Endodermal cell (in vitro differentiated cells): ENCODE measurements around the gene DDHD1. TPM values are rescaled to one million over a fixed set of nuclear protein-coding genes. Genes with fewer than 3 reads are reported as not detected.

Experiments
- DNase-seq: peaks from one replicate; pipeline ENCODE4 v3.0.0-alpha.2; 2017
- H3K27ac ChIP-seq: 2 replicates; pipeline ENCODE4 v1.5.1; 2013; ENCODE audit warnings: mild to moderate bottlenecking, low read depth, low read length, moderate library complexity
- H3K27me3 ChIP-seq: 2 replicates; pipeline ENCODE4 v1.6.1; 2013; ENCODE audit warnings: mild to moderate bottlenecking, low read length, moderate library complexity; ENCODE audit not compliant: insufficient read depth, control insufficient read depth, poor library complexity, severe bottlenecking
- H3K36me3 ChIP-seq: 2 replicates; pipeline ENCODE4 v1.7.0; 2013; ENCODE audit warnings: mild to moderate bottlenecking, low read length, moderate library complexity; ENCODE audit not compliant: control insufficient read depth, insufficient read depth
- H3K4me1 ChIP-seq: one replicate; pipeline ENCODE4 v1.7.0; 2013; ENCODE audit warnings: low read length; ENCODE audit not compliant: control insufficient read depth, insufficient read depth
- H3K4me3 ChIP-seq: 2 replicates; pipeline ENCODE4 v1.5.1; 2013; ENCODE audit warnings: mild to moderate bottlenecking, low read length, moderate library complexity
- H3K9ac ChIP-seq: 2 replicates; pipeline ENCODE4 v1.6.1; 2013; ENCODE audit warnings: mild to moderate bottlenecking, low read length, moderate library complexity; ENCODE audit not compliant: poor library complexity, severe bottlenecking; ENCODE audit errors: extremely low read depth
- H3K9me3 ChIP-seq: 2 replicates; pipeline ENCODE4 v1.6.1; 2013; ENCODE audit warnings: mild to moderate bottlenecking, low read length, moderate library complexity; ENCODE audit not compliant: control insufficient read depth
- H3K27ac Mint-ChIP-seq: 2 replicates; pipeline ENCODE4 v1.8.0; 2020; ENCODE audit warnings: mixed read lengths
- H3K27me3 Mint-ChIP-seq: 2 replicates; pipeline ENCODE4 v1.8.0; 2021; ENCODE audit warnings: mild to moderate bottlenecking, mixed read lengths; ENCODE audit not compliant: insufficient read depth
- H3K36me3 Mint-ChIP-seq: 2 replicates; pipeline ENCODE4 v1.8.0; 2020; ENCODE audit warnings: low read depth, mixed read lengths
- H3K4me1 Mint-ChIP-seq: 2 replicates; pipeline ENCODE4 v1.8.0; 2020; ENCODE audit warnings: mixed read lengths
- H3K4me3 Mint-ChIP-seq: 2 replicates; pipeline ENCODE4 v1.8.0; 2020; ENCODE audit warnings: mild to moderate bottlenecking, moderate library complexity, mixed read lengths
- H3K9me3 Mint-ChIP-seq: 2 replicates; pipeline ENCODE4 v1.8.0; 2020; ENCODE audit warnings: mild to moderate bottlenecking, mixed read lengths
- CTCF ChIP-seq: fragments of 200-600 bp; sonication (generic); conservative IDR thresholded peaks from 2 replicates; pipeline ENCODE4 v1.5.0; 2021; ENCODE audit warnings: antibody characterized with exemption, mild to moderate bottlenecking
- WGBS, 2 experiments: methylation state at CpG; one replicate each; pipeline versions ENCODE4 v1.1.5 to v1.1.7; 2013; ENCODE audit warnings: missing lambda C conversion rate in 2 of 2, mixed read lengths in 1 of 2; ENCODE audit not compliant: insufficient coverage in 1 of 2, insufficient read length in 1 of 2; 5-methylcytosine and 5-hydroxymethylcytosine counted together
- total RNA-seq, 2 donors: library from RNA; stranded (reverse); fragmentation: NEBNext Ultra II Directional in 1 of 2; extraction: Animal tissue kit (Norgen Biotek cat#: 25700) in 1 of 2; gene quantifications; 2 replicates in 1 of 2; 3 replicates in 1 of 2; pipeline ENCODE4 v1.2.1, GENCODE V29; 2021

DDHD1 gene
- total RNA-seq, 2 donors from 2014 or later, result 26.2 to 27.1 TPM

DNA sequence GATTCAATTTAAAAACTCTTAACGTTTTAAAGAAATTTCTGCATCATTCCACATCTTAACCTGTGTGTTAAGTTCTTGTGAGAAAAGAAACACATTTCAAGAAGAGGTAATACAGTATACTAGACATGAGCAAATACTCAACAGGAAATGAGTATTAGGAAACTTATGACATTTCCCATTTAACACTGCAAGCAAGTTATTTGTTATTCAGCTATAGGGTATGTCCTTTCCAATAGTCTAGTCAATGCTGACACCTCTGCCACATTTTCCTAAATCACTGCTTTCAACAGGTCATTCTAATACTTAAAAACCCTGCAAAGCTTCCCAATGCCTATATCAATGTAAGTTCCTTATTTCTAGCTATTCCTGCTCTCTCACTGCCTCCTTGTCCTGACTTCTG, 93.1 kb downstream of the DDHD1 start:
- Histone ChIP-seq H3K27me3 (no peaks in the 10 kb centered on the region), H3K4me3 (no peak overlapping the region), H3K9ac (no peak overlapping the region), H3K27ac (no peak overlapping the region), H3K9me3 (no peaks in the 10 kb centered on the region), H3K4me1 (no peaks in the 10 kb centered on the region), H3K36me3 (peaks cover 57% of the 10 kb centered on the region)
- DNase-seq, result no peak
- no peak overlapping the region for H3K4me3 Mint-ChIP-seq
- H3K27ac Mint-ChIP-seq, result no peak overlapping the region
- peaks cover 12% of the 10 kb centered on the region for H3K36me3 Mint-ChIP-seq
- 88% methylated on average over 1 of the region's 1 CpG; no CpG with 5 or more reads in 1 of the 2 experiments for WGBS, 2 experiments
- H3K27me3 Mint-ChIP-seq, result no peaks in the 10 kb centered on the region
- H3K4me1 Mint-ChIP-seq, result no peaks in the 10 kb centered on the region
- no peak for TF ChIP-seq CTCF
- no peaks in the 10 kb centered on the region for H3K9me3 Mint-ChIP-seq

- Mint-ChIP-seq H3K27ac (no peak overlapping the region), H3K4me3 (no peak overlapping the region), H3K4me1 (no peaks in the 10 kb centered on the region), H3K36me3 (peaks cover 10% of the 10 kb centered on the region), H3K27me3 (no peaks in the 10 kb centered on the region), H3K9me3 (no peaks in the 10 kb centered on the region)
- Histone ChIP-seq H3K4me3 (no peak overlapping the region), H3K9me3 (no peaks in the 10 kb centered on the region), H3K9ac (no peak overlapping the region), H3K4me1 (no peaks in the 10 kb centered on the region), H3K27ac (no peak overlapping the region), H3K27me3 (no peaks in the 10 kb centered on the region), H3K36me3 (peaks cover 77% of the 10 kb centered on the region)
- WGBS, 2 experiments, result 57 to 67% methylated on average over 1 of the region's 1 CpG
- TF ChIP-seq CTCF, result peak; percentile 87
- no peak for DNase-seq
Observed at GRCh38 chr14:53055003-53055402, 98.1 kb downstream of the DDHD1 start.

GRCh38 chr14:53054457-53054856, 98.7 kb downstream of the DDHD1 start:
- H3K36me3 Mint-ChIP-seq, result peaks cover 13% of the 10 kb centered on the region
- H3K9me3 Mint-ChIP-seq, result no peaks in the 10 kb centered on the region
- Histone ChIP-seq H3K27ac (no peak overlapping the region), H3K36me3 (peaks cover 80% of the 10 kb centered on the region), H3K4me1 (no peaks in the 10 kb centered on the region), H3K27me3 (no peaks in the 10 kb centered on the region), H3K4me3 (no peak overlapping the region), H3K9ac (no peak overlapping the region), H3K9me3 (no peaks in the 10 kb centered on the region)
- H3K27ac Mint-ChIP-seq, result no peak overlapping the region
- TF ChIP-seq CTCF, result no peak
- DNase-seq, result no peak
- no peaks in the 10 kb centered on the region for H3K4me1 Mint-ChIP-seq
- no peak overlapping the region for H3K4me3 Mint-ChIP-seq
- 86 to 100% methylated on average over 1 to 2 of the region's 2 CpGs for WGBS, 2 experiments
- H3K27me3 Mint-ChIP-seq, result no peaks in the 10 kb centered on the region
